Osteoblast (primary cell): ENCODE measurements around the gene SH3RF2. TPM values are rescaled to one million over a fixed set of nuclear protein-coding genes. Genes with fewer than 3 reads are reported as not detected.

ENCODE experiments used
- DNase-seq: peaks from one replicate; pipeline ENCODE4 v3.0.0; 2011; ENCODE audit warnings: low spot score, mixed read lengths; ENCODE audit not compliant: insufficient read length; ENCODE audit errors: missing footprints
- H2AFZ ChIP-seq: 2 replicates; pipeline ENCODE4 v1.6.0; 2011; ENCODE audit warnings: mild to moderate bottlenecking, low read length
- H3K27ac ChIP-seq: 2 replicates; pipeline ENCODE4 v1.5.1; 2011; ENCODE audit warnings: mild to moderate bottlenecking, low read depth, low read length, moderate library complexity
- H3K27me3 ChIP-seq: 2 replicates; pipeline ENCODE4 v1.6.0; 2012; ENCODE audit warnings: mild to moderate bottlenecking, control low read depth, inconsistent platforms, low read length, moderate library complexity; ENCODE audit not compliant: insufficient read depth
- H3K36me3 ChIP-seq: 2 replicates; pipeline ENCODE4 v1.5.1; 2011; ENCODE audit warnings: mild to moderate bottlenecking, low read length, control low read depth, moderate library complexity; ENCODE audit not compliant: insufficient read depth
- H3K4me1 ChIP-seq: 2 replicates; pipeline ENCODE4 v1.5.1; 2011; ENCODE audit warnings: mild to moderate bottlenecking, low read length, control low read depth, moderate library complexity; ENCODE audit not compliant: insufficient read depth
- H3K4me2 ChIP-seq: 2 replicates; pipeline ENCODE4 v1.6.0; 2011; ENCODE audit warnings: mild to moderate bottlenecking, low read length; ENCODE audit not compliant: insufficient read depth
- H3K4me3 ChIP-seq: fragments of 200-600 bp; sonication (generic); 3 replicates; pipeline ENCODE4 v1.5.1; 2012; ENCODE audit warnings: mild to moderate bottlenecking, low read length, inconsistent platforms; ENCODE audit not compliant: insufficient read depth
- H3K79me2 ChIP-seq: 2 replicates; pipeline ENCODE4 v1.6.0; 2012; ENCODE audit warnings: mild to moderate bottlenecking, low read length, control low read depth, inconsistent platforms; ENCODE audit not compliant: insufficient read depth
- H3K9me3 ChIP-seq: 2 replicates; pipeline ENCODE4 v1.5.1; 2011; ENCODE audit warnings: low read depth, low read length, control low read depth
- H4K20me1 ChIP-seq: 2 replicates; pipeline ENCODE4 v1.6.0; 2012; ENCODE audit warnings: mild to moderate bottlenecking, low read length, control low read depth; ENCODE audit not compliant: insufficient read depth
- CTCF ChIP-seq: IDR thresholded peaks from 2 replicates; pipeline ENCODE4 v1.5.1; 2011; ENCODE audit warnings: mild to moderate bottlenecking, low read depth, low read length, moderate library complexity; ENCODE audit errors: extremely low read depth
- total RNA-seq: library from RNA; depleted of rRNA; stranded (reverse); fragments of >200 nt; gene quantifications from 2 replicates; pipeline ENCODE4 v1.2.3, GENCODE V29; 2012

The SH3RF2 gene
- total RNA-seq, 1 donor, result 4.0 TPM

- no peaks in the 10 kb centered on the region for H3K36me3 ChIP-seq
- H3K27ac ChIP-seq, result no peak overlapping the region
- H3K9me3 ChIP-seq, result no peaks in the 10 kb centered on the region
- H2AFZ ChIP-seq, result no peak overlapping the region
- no peak overlapping the region for H3K4me3 ChIP-seq
- H3K4me1 ChIP-seq, result no peaks in the 10 kb centered on the region
- H4K20me1 ChIP-seq, result no peaks in the 10 kb centered on the region
- DNase-seq, result no peak
- no peaks in the 10 kb centered on the region for H3K27me3 ChIP-seq
- no peaks in the 10 kb centered on the region for H3K79me2 ChIP-seq
- no peak for TF ChIP-seq CTCF
- no peak overlapping the region for H3K4me2 ChIP-seq
Observed at GRCh38 chr5:146069780-146070099, 133.4 kb downstream of the SH3RF2 start.

GRCh38 chr5:146070746-146071145 is 134.4 kb downstream of the SH3RF2 start:
- H3K79me2 ChIP-seq, result no peaks in the 10 kb centered on the region
- no peak overlapping the region for H3K4me3 ChIP-seq
- no peak overlapping the region for H3K4me2 ChIP-seq
- H3K36me3 ChIP-seq, result no peaks in the 10 kb centered on the region
- H3K27ac ChIP-seq, result no peak overlapping the region
- TF ChIP-seq CTCF, result no peak
- no peak for DNase-seq
- no peaks in the 10 kb centered on the region for H3K4me1 ChIP-seq
- H4K20me1 ChIP-seq, result no peaks in the 10 kb centered on the region
- H3K27me3 ChIP-seq, result no peaks in the 10 kb centered on the region
- no peak overlapping the region for H2AFZ ChIP-seq
- H3K9me3 ChIP-seq, result no peaks in the 10 kb centered on the region

- TF ChIP-seq CTCF, result no peak
- H3K4me2 ChIP-seq, result no peak overlapping the region
- no peaks in the 10 kb centered on the region for H3K27me3 ChIP-seq
- H3K36me3 ChIP-seq, result no peaks in the 10 kb centered on the region
- no peaks in the 10 kb centered on the region for H3K79me2 ChIP-seq
- no peak overlapping the region for H3K4me3 ChIP-seq
- no peak for DNase-seq
- H3K4me1 ChIP-seq, result no peaks in the 10 kb centered on the region
- no peak overlapping the region for H3K27ac ChIP-seq
- no peak overlapping the region for H2AFZ ChIP-seq
- no peaks in the 10 kb centered on the region for H3K9me3 ChIP-seq
- H4K20me1 ChIP-seq, result no peaks in the 10 kb centered on the region
Observed at GRCh38 chr5:146071171-146071570, 134.8 kb downstream of the SH3RF2 start.

- H3K9me3 ChIP-seq, result no peaks in the 10 kb centered on the region
- H3K79me2 ChIP-seq, result no peaks in the 10 kb centered on the region
- H3K4me2 ChIP-seq, result no peak overlapping the region
- no peak overlapping the region for H2AFZ ChIP-seq
- no peaks in the 10 kb centered on the region for H3K4me1 ChIP-seq
- H4K20me1 ChIP-seq, result no peaks in the 10 kb centered on the region
- H3K27ac ChIP-seq, result no peak overlapping the region
- no peaks in the 10 kb centered on the region for H3K27me3 ChIP-seq
- no peak for TF ChIP-seq CTCF
- no peak for DNase-seq
- no peaks in the 10 kb centered on the region for H3K36me3 ChIP-seq
- no peak overlapping the region for H3K4me3 ChIP-seq
Observed at GRCh38 chr5:146072595-146072994, 136.2 kb downstream of the SH3RF2 start.
